Activated gamma-delta T cell treated with anti-CD3 and anti-CD28 coated beads, Interleukin-2, amount 50 U/mL, for 16 hours (primary cell): Measurements from ENCODE around the gene C2CD5.

ENCODE experiments used
- DNase-seq: peaks from one replicate; pipeline ENCODE4 v3.0.0-alpha.2; 2020; ENCODE audit warnings: low read depth

Gene C2CD5

DNA sequence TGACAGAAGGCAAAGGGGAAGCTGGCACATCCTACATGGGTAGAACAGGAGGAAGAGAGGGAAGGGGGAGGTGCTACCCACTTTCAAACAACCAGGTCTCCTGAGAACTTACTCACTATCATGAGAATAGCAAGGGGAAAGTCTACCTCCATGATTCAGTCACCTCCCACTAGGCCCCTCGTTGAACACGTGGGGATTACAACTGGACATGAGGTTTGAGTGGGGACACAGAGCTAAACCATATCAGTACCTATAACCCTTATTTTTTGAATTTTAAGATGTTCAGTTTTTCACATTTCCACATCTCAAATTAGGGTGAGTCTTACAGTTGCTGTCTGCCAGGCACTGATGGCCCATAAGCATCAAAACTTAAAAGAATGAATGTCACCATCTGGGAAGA is 129.6 kb downstream of the C2CD5 start:
- no peak for DNase-seq

- DNase-seq: no peak
These were observed 130.8 kb downstream of the C2CD5 start for GRCh38 chr12:22413592-22413991.

GRCh38 chr12:22412581-22412980 is 131.8 kb downstream of the C2CD5 start:
- no peak for DNase-seq

DNA sequence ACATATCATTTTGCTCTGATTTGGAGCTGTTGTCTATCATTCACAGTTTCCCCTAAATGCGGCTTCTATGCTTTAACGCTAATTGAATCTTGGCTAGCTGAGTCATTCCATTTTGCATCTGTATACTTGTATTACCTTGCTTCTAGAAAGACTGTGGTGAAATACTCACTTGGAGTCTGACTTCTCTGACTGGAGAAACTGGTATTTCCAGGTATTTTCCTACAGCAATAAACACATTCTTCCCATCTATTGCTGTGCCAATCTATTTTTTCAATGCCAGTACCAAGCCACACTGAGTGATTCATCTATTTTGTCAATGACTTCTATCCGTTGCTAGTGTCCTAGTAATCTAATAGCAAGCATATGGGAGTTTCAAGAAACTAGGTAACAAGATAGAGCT is 133.9 kb downstream of the C2CD5 start:
- DNase-seq: no peak

GRCh38 chr12:22409377-22410164 is 134.8 kb downstream of the C2CD5 start:
- DNase-seq: peak; percentile 19

GRCh38 chr12:22408610-22409376 is 135.5 kb downstream of the C2CD5 start:
- DNase-seq: no peak

DNA sequence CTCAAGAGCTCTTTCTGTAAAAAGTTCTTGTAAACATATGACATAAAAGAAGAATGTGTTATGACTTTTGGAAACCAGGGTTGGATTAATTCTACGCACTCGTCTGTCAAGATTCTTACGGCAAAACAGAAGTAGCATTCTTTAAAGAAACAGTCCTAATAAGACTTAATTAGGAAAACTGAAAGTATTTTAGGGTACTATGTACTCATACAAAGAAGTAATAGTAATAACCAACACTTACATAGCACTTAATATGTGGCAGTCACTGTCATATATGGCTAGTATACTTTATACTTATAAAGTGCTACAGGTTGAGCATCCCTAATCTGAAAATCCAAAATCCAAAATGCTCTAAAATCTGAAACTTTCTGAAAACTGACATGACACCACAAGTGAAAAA is 136.9 kb downstream of the C2CD5 start:
- DNase-seq: no peak

DNA sequence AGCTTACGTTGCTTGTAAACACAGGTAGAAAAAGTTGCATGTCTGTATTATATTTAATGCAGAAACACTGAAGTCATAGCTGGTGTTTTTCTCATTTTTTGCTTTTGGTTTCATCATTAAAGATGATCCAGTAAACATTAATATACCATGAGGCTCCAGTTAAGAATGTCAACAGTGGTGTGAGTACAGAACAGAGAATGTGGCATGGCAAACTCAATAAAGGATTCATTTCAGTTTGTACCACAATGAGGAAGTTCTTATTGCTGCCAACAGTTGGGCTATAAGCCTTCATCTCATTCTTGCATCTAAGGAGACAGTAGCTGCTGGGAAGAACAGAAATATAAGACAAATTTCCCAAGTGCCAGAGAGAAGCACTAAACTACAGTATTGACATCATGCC is 137.7 kb downstream of the C2CD5 start:
- DNase-seq: no peak

DNA sequence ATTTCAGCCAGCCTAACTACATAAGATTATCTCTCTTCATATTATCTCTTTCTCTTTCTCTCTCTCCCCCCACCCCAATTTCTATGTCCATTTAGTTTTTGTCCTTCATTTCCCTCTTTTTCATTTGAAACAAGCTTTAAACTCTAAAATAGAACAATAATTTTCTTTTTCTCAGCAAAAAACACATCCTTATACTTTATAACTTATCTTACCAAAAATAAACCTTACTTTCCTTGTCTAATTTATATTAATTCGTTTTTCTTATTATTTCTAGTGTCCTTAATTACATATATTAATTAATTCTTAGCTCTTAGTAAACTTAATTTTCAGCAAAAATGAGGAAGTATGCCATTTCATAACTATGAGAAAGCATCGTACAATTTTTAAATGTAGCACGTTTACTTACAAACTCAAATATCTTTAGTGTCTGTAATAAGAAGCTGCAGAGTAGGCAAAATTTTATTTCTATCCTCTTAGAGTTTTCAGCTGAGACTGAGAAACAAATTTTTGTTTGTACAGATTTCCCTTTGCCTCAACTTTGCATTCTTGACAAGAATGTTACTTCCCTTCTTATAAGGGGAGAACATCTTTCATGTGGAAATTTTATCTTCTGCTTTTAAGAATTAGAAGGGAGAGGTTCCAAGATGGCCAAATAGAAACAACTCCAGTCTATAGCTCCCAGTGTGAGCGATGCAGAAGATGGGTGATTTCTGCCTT is 144.7 kb downstream of the C2CD5 start:
- DNase-seq: no peak
